Uterus (tissue), 2 donors: ENCODE measurements around the gene FAM25C.
"Not testable (repeated sequence)": the region's sequence is repeated elsewhere in the genome, so short reads cannot be mapped to it uniquely, and the experiment has no call there.

Source experiments
- POLR2A ChIP-seq, 2 donors: fragments of 450-650 bp; IDR thresholded peaks; one replicate each; pipeline ENCODE4 v1.6.1; 2016; ENCODE audit warnings: antibody characterized with exemption in 2 of 2, mild to moderate bottlenecking in 1 of 2, moderate library complexity in 1 of 2
- TF ChIP-seq, protein P1 (sequence below), 4 experiments: fragments of 200-600 bp in 2 of 4; fragments of 450-650 bp in 2 of 4; sonication (generic) in 2 of 4; IDR thresholded peaks; one replicate each; pipeline ENCODE4 v1.5.1; 2016 to 2019; ENCODE audit warnings: antibody characterized with exemption in 4 of 4, mild to moderate bottlenecking in 2 of 4, moderate library complexity in 1 of 4

DNA sequence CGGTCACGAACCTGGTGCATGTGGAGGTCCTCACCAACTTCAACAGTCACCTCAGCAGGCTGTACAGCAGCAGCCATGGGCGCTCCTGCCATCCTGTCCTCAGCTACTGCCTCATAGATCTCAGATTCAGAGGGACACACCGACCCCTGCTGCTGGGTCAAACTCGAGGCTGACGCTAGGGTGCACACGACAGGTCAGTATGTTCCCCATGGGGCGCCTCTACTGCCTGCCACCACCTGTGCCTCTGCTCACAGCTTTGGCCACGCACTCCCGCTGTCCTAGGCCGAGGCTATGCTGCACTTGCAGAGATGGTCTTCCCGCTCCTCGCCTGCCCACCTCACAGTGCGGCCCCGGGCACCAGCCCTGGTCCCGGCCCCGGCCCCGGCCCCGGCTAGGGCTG, 31.8 kb upstream of the FAM25C start:
- not testable (repeated sequence) for TF ChIP-seq POLR2A (IDR thresholded peaks at IDR 0.05)
- TF ChIP-seq, protein P1, sequence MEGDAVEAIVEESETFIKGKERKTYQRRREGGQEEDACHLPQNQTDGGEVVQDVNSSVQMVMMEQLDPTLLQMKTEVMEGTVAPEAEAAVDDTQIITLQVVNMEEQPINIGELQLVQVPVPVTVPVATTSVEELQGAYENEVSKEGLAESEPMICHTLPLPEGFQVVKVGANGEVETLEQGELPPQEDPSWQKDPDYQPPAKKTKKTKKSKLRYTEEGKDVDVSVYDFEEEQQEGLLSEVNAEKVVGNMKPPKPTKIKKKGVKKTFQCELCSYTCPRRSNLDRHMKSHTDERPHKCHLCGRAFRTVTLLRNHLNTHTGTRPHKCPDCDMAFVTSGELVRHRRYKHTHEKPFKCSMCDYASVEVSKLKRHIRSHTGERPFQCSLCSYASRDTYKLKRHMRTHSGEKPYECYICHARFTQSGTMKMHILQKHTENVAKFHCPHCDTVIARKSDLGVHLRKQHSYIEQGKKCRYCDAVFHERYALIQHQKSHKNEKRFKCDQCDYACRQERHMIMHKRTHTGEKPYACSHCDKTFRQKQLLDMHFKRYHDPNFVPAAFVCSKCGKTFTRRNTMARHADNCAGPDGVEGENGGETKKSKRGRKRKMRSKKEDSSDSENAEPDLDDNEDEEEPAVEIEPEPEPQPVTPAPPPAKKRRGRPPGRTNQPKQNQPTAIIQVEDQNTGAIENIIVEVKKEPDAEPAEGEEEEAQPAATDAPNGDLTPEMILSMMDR (IDR thresholded peaks at IDR 0.05): not testable (repeated sequence)
